Stromal cell of bone marrow (primary cell): ENCODE data around the gene ODC1.

Experiments
- DNase-seq: peaks from one replicate; pipeline ENCODE4 v3.0.0-alpha.2; 2012; ENCODE audit warnings: low read depth

ODC1 gene

GRCh38 chr2:10399358-10399757 lies 48.8 kb downstream of the ODC1 start:
- DNase-seq: no peak

GRCh38 chr2:10398496-10398895 lies 49.6 kb downstream of the ODC1 start:
- DNase-seq: no peak

GRCh38 chr2:10397878-10398277 lies 50.2 kb downstream of the ODC1 start:
- DNase-seq: no peak

- no peak for DNase-seq
These were observed 50.7 kb downstream of the ODC1 start for GRCh38 chr2:10397297-10397875.

- no peak for DNase-seq
These were observed 51.7 kb downstream of the ODC1 start for GRCh38 chr2:10396464-10396863.

GRCh38 chr2:10395893-10396292 lies 52.2 kb downstream of the ODC1 start:
- DNase-seq: no peak

GRCh38 chr2:10393640-10393982 lies 54.5 kb downstream of the ODC1 start:
- DNase-seq: no peak

- DNase-seq: no peak
These were observed 55.0 kb downstream of the ODC1 start for GRCh38 chr2:10392951-10393639.

GRCh38 chr2:10392548-10392947 lies 55.6 kb downstream of the ODC1 start:
- DNase-seq: no peak

GRCh38 chr2:10392100-10392499 lies 56.0 kb downstream of the ODC1 start:
- no peak for DNase-seq

GRCh38 chr2:10390369-10390801 lies 57.7 kb downstream of the ODC1 start:
- peak; percentile 6 for DNase-seq
